ENCODE data around the gene CHI3L1. TPM values are rescaled to one million over a fixed set of nuclear protein-coding genes. Genes with fewer than 3 reads are reported as not detected.

CHI3L1 gene
- total RNA-seq, 2 donors from 2014 or later = 5.4 to 8.2 TPM

DNA sequence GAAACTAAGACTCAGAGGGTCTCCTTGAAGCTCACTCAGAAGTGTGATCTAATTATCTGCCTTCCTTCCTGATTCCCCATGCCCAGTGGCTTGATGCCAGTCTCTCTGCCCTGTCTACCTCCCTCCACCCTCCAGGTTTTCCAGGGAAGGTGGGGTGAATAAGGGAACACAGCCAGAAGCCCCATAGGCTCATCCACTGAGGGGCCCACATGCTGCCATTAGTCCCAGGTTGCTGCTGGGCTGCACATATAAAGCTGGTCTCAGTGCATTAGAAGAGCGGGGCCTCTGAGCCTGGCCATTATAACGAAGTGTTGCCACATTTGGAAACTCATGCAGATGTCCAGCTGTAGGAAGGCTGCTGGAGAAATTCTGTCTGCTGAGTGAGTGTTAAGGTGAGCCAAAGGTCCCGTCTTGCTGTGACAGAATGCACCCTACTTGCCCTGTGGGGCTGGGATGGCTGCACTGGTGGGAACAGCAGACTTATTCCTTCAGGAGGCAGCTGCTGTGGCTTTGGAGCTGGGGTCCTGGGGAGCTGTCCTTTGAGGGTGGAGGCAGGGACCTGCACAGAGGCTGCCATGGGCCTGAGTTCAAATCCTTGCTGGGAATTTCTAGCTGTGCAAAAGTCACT lies 56.0 kb downstream of the CHI3L1 start:
- peak; percentile 3 for ATAC-seq
- no peaks in the 10 kb centered on the region for H3K27me3 ChIP-seq
- peak overlapping the region in 3 of 4 donors; percentile 59 to 86 (median 78) for H3K27ac ChIP-seq
- H3K4me3 ChIP-seq = no peak overlapping the region
- DNase-seq = peak in 1 of 4 donors; percentile 47
- intact Hi-C loops (cut with DNase I) = no loop called here
- H3K9me3 ChIP-seq = no peaks in the 10 kb centered on the region
- no peaks in the 10 kb centered on the region for H3K36me3 ChIP-seq (replicated peaks in 1 of 2; ENCODE audit: insufficient read depth in 1 of 2, low read depth in 2 of 2)
- TF ChIP-seq, protein P1, sequence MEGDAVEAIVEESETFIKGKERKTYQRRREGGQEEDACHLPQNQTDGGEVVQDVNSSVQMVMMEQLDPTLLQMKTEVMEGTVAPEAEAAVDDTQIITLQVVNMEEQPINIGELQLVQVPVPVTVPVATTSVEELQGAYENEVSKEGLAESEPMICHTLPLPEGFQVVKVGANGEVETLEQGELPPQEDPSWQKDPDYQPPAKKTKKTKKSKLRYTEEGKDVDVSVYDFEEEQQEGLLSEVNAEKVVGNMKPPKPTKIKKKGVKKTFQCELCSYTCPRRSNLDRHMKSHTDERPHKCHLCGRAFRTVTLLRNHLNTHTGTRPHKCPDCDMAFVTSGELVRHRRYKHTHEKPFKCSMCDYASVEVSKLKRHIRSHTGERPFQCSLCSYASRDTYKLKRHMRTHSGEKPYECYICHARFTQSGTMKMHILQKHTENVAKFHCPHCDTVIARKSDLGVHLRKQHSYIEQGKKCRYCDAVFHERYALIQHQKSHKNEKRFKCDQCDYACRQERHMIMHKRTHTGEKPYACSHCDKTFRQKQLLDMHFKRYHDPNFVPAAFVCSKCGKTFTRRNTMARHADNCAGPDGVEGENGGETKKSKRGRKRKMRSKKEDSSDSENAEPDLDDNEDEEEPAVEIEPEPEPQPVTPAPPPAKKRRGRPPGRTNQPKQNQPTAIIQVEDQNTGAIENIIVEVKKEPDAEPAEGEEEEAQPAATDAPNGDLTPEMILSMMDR (IDR thresholded peaks at IDR 0.05) = no peak
- no peak for TF ChIP-seq POLR2A (IDR thresholded peaks at IDR 0.05)
- H3K4me1 ChIP-seq = peaks cover 78% of the 10 kb centered on the region
- WGBS, 2 donors = 54% methylated on average over 3 of the region's 3 CpGs; no CpG with 5 or more reads in 1 of the 2 donors

DNA sequence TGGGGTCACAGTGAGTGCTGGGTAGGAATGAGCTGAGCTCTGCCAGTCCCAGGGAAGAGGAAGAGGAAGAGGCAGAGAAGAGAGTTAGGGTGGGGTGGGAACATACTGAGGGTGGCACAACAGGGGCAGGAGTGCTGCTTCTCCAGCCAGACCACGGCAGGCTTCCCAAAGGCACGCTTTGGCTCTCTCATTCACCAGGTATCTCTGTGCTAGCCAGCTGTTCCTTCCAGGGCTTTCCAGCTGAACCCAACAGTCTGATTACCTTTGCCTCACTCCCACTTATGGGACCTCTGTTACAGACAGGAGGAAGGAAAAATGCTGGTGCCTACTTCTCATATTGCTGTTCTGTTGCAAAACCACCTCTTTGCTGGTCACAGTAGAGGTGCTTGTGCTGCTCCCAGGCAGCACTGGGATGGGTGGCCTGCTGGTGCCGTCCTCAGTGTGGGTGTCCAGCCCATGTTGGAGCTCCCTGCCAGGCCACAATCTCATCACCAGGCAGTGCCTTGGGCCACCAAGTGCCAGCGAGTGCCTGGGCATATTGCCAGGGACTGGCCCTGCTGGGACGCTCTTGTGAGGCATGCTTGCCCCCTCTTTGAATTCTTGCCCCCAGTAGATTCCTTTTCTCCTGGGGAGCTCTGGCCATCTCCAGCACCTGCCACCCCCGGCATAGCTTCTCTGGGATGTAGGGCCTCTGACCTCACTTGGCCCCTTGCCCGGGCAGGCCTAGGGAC lies 56.8 kb downstream of the CHI3L1 start:
- TF ChIP-seq, protein P1 (IDR thresholded peaks at IDR 0.05) = no peak
- TF ChIP-seq POLR2A (IDR thresholded peaks at IDR 0.05) = peak in 1 of 3 donors; percentile 21
- peak; percentile 63 to 85 (median 80) for DNase-seq
- Histone ChIP-seq H3K4me3 (no peak overlapping the region), H3K27ac (peak overlapping the region; percentile 45 to 86 (median 68)), H3K4me1 (peaks cover 77% of the 10 kb centered on the region), H3K9me3 (no peaks in the 10 kb centered on the region), H3K36me3 (replicated peaks in 1 of 2; ENCODE audit: insufficient read depth in 1 of 2, low read depth in 2 of 2) (no peaks in the 10 kb centered on the region), H3K27me3 (no peaks in the 10 kb centered on the region)
- intact Hi-C loops (cut with DNase I) = no loop called here
- ATAC-seq = peak; percentile 51
- 21 to 40% methylated on average over 4 to 7 of the region's 7 CpGs for WGBS, 2 donors

Other genes with a start within 250 kb of the CHI3L1 start
- gene ADIPOR1, start 228.4 kb downstream of the CHI3L1 start, total RNA-seq = 10 to 100 TPM; 38.6 to 52.4 TPM
- 10 to 100 TPM; 23.4 to 32.4 TPM for gene CYB5R1, start 219.4 kb downstream of the CHI3L1 start, total RNA-seq
- gene TMEM183A, start 179.3 kb downstream of the CHI3L1 start, total RNA-seq = 10 to 100 TPM; 47.7 to 86.7 TPM
- gene PPFIA4, start 160.2 kb downstream of the CHI3L1 start, total RNA-seq = not detected
- not detected for gene MYOG, start 100.7 kb downstream of the CHI3L1 start, total RNA-seq
- 10 to 100 TPM; 16.1 to 21.1 TPM for gene ADORA1, start 59.0 kb downstream of the CHI3L1 start, total RNA-seq
- gene MYBPH, start 10.9 kb downstream of the CHI3L1 start, total RNA-seq = not detected
- gene CHIT1, start 43.0 kb upstream of the CHI3L1 start, total RNA-seq = under 1 TPM in 1 of 2 donors, not detected in 1; 0.26 TPM
- 100 to 1,000 TPM; 122 to 160 TPM for gene BTG2, start 118.8 kb upstream of the CHI3L1 start, total RNA-seq
- gene FMOD, start 164.4 kb upstream of the CHI3L1 start, total RNA-seq = 10 to 100 TPM; 14.2 to 18.7 TPM